A172 (cell line): ENCODE data around the gene PAGE5. TPM values are rescaled to one million over a fixed set of nuclear protein-coding genes. Genes with fewer than 3 reads are reported as not detected.
A peak's percentile ranks its signal among the peaks of the same experiment; 100 is the strongest.

Source experiments
- DNase-seq: peaks from one replicate; pipeline ENCODE4 v3.0.0-alpha.2; 2015; ENCODE audit warnings: low spot score
- total RNA-seq: library from RNA; depleted of rRNA; stranded (reverse); fragments of >200 nt; shearing (Covaris generic); gene quantifications from 2 replicates; pipeline ENCODE4 v1.2.3, GENCODE V29; 2014; rRNA removed

The PAGE5 gene, protein sequence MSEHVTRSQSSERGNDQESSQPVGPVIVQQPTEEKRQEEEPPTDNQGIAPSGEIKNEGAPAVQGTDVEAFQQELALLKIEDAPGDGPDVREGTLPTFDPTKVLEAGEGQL
- 3.0 and 8.1 TPM in 2 replicates for total RNA-seq

DNA sequence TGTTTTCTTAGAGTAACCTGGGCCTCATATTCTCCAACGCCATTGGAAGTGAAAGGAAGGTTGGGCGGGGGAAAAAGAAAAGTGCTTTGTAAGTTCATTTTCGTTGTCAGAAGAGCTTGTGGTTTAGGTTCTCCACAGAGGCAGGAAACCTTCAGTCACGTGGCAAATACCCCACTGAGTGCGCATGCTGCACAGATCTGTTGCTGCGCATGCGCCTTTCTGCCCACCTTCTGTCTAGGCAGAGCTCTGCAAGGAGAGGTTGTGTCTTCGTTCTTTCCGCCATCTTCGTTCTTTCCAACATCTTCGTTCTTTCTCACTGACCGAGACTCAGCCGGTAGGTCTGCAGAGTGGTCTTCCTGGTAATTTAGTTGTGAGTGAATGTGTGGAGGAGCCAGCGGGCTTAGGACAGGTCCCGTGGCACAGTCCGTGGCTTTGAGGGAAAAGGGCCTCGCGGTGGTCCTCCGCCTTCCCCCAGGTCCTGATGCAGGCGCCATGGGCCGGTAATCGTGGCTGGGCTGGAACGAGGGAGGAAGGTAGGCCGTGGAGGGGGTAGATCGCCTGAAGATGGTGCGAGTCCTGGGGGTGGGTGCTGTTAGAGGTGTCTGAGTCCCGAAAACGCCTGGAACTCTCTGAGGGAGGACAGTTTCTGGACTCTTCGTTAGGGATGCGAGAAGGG is at the start of gene PAGE5:
TSS of gene PAGE5 (plus strand) at position 228 of the 676 bp plus-strand sequence. CDS start 1,037 bp downstream, outside the sequence.
- no peak for DNase-seq

DNA sequence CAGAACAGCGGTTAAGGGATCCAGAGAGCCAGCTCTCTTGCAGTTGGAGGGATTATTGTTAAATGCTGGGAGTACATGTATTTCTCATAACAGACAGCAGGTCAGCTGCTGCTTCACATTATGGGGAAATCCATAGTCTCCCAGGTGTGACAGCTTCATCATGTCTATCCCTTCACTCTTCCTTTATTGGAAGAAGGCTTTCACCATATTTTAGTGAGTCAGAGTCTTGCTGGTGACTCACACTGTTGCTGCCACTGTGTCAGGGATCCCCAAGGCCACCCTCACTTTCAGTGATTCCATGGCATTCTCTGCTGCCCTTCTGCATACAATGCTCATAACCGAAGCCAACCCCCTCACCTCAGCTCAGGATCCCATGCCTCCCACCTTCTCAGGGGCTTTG is 32.9 kb upstream of the PAGE5 start:
- no peak for DNase-seq

DNA sequence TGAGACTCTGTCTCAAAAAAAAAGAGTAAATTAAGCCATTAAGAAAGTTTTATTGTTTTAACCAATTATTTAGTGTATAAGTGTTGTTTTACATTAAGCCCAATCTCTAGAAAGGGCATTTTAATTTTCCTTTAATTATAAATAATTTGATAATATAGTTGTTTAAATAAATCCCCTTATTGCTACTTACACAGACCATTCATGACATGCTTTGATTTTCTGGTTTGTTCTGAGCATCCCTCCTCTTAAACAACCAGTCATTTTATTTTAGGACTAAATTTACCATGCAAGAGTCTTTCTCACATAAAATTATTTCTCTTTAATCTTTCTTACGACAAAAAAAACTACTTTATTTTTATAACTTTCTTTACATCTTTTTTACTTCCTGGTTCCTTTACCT is 23.5 kb upstream of the PAGE5 start:
- no peak for DNase-seq

DNA sequence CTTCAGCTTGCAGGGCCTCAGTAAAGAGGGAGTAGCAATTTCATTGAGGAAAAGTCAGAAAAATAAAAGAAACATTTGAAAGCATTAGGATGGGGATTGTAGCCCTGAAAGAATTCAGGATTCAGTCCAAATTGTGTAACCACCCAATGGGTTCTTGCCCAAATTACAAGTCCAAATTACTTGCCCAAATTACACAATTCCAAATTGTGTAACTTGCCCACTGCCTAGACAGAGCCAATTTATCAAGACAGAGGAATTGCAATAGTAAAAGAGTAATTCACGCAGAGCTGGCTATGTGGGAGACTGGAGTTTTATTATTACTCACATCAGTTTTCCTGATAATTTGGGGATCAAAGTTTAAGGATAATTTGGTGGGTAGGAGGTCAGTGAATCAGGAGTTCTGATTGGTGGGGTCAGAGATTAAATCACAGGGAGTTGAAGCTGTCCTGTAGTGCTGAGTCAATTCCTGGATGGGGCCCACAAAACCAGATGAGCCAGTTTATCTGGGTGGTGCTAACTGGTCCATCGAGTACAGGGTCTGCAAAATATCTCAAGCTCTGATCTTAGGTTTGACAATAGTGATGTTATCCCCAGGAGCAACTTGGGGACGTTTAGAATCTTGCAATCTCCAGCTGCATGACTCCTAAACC is 18.1 kb upstream of the PAGE5 start:
- DNase-seq: no peak

DNA sequence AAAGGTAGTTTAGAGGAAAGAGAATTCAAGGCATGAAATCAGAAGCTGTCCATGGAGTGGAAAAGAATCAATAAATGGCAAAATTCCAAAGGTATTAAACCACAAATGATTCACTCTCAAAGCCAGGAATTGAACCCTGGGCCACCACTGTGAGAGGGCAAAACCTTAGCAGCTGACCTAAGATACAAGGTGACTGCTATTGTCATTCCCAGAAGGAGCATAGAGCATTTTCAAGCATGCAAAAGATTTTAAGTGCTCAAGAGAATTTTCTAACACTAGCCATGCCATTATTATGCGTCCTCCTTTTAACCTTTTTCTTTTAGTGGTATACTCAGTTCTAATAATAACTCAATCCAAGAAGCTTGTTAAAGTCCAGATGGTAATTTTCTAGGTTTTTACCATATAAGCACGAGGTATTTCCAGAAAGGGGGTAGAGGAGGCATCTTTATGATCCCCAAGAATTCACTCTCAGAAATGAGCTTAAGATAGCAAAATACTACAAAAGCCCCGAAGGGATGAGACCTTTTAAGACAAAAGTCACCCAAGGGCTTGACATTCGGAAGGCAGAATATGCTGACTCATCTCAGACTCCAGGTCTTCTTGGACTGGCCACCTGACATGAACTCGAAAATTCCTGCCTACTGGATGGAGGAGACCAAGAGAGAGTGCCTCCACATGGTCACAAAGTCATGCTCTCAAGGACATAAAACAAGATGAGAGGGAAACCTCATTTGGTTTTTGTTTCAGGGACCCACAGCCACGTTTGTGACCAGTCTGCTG is 13.8 kb upstream of the PAGE5 start:
- no peak for DNase-seq

DNA sequence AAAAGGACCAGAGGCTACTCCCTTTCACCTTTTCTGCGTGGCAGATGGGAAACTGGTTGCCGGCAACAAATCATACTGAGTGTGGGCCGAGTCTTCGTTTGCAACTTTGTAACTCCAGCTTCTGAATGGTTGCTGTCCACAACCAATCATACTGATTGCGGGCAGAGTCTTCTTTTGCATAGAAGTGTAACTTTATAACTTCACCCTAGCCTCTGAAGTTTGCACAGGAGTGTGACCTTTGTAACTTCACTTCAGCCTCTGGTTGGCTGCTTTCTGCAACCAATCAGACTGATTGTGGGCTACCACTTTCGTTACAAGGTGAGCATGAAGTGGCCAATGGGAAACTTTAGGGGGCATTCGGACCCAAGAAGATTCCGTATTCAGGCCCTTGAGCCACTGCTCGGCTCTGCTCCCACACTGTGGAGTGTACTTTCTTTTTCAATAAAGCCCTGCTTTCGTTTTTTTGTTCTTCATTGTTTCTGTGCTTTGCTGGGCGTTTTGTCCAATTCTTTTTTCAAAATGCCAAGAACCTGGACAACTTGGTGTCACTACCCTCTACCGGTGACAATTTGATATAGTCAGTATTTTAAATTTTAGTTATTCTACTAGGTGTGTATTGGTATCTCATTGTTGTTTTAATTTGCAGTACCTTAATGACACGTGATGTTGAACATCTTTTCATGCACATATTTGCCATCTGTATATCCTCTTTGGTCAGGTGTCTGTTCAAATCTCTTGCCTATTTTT is 9.0 kb upstream of the PAGE5 start:
- DNase-seq: no peak

DNA sequence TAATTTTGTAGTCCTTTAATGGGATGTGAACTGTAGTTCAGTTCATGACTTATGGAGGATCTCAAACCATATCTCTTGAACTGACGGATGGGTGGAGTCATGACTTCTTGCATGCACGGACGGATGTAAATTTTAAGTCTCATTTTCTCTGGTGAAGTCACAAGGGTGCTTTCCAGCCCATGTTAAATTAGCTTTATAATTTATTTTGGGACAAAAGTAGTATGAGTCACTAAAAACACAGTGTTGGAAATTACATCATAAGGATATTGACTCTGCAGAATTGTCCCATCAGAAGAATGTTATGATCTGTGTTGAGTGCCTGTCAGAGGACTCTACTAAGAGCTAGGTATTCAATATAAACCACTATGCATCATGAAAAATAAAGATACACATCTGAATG is 6.8 kb upstream of the PAGE5 start:
- peak; percentile 1 for DNase-seq

DNA sequence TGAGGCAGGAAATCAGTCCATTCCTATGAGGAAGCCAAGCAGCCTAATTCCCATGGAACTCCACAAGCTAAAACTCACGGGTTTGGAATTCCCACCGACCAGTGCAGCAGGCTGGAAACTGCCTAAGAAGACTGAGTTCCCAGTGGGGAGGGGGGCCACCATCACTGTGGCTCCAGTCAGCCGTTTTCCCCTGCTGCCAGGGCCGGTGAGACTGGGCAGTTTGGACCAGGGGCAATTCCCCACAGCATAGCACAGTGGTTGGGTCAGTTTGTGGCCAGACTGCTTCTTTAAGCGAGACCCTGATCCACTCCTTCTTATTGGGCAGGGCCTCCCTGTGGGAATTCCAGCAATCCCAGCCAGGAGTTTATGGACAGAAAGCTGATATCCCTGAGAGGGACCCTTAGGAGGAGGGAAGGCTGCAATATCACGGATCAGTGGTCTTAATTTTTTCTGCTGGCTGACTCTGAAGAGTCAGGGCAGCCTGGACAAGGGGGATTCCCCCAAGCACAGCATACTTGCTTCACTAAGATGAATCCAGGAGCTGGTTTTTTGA is 20.7 kb downstream of the PAGE5 start:
- DNase-seq: no peak

DNA sequence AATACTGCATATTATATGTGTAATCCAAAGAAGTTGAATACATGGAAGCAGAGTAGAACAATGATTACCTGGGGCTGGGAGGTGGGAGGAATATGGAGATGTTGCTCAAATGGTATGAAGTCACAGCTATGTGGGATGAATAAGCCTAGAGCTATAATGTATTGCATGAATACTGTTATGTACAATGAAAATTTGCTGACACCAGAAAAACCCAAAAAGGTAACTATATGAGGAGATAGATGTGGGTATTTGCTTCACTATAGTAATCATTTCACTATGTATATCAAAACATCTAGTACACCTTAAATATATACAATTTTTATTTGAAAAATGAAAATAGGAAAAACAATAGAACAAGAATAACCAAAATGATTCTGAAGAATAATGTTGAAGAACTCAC is 33.4 kb downstream of the PAGE5 start:
- DNase-seq: no peak

DNA sequence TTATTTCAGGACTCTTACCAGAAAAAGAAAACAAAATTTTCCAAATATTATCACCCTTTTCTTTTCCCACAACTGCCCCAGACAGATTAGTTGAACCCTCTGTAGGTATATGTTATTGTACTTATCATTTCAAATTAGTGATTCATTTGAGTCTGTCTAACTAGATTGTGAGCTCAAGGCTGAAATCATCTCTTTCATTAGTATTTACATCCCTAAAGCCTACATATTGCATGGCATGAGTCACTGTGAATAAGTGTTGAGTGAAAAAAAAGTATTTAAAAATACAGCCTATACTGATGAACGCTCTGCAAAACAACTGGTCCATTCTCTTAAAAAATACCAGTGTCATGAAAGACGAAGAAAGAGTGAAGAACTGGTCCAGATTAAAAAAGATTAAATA is 40.7 kb downstream of the PAGE5 start:
- no peak for DNase-seq

DNA sequence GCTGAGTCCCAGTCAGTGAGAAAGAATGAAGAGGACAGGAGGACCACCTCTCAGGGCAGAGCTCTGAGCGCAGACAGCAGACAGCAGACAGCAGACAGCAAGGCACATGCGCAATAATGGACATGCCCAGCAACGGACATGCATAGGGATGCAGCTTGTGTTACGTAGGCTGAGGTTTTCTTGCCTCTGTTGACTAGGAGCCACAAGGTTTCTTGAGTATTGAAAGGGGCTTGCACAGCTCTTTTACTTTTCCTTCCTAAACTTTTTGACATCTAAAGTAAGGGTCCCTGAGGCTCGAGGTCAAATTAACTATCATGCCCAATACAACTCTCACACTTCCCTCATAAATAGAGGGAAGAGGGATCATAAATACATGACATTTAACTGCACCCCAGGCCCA is 44.7 kb downstream of the PAGE5 start, which contains the start of gene PAGE3:
TSS of gene PAGE3 (minus strand) at position 101 of the 400 bp plus-strand sequence. CDS start 1,013 bp downstream, outside the sequence.
- DNase-seq: no peak

Other genes with a start within 250 kb of the PAGE5 start
- gene PFKFB1, start 226.2 kb upstream of the PAGE5 start, total RNA-seq: not detected in 2 replicates
- 16.4 and 19.2 TPM in 2 replicates for gene APEX2, start 220.0 kb upstream of the PAGE5 start, total RNA-seq
- not detected in 2 replicates for gene ALAS2, start 189.4 kb upstream of the PAGE5 start, total RNA-seq
- gene PAGE2B, start 145.3 kb upstream of the PAGE5 start, total RNA-seq: not detected in 2 replicates
- gene PAGE2, start 131.3 kb upstream of the PAGE5 start, total RNA-seq: not detected in 2 replicates
- gene PAGE3, start 44.6 kb downstream of the PAGE5 start, total RNA-seq: not detected in 2 replicates
- 8.3 and 10.9 TPM in 2 replicates for gene MAGEH1, start 231.8 kb downstream of the PAGE5 start, total RNA-seq